Measurements from ENCODE around the gene TTC21A. TPM values are rescaled to one million over a fixed set of nuclear protein-coding genes. Genes with fewer than 3 reads are reported as not detected.
"Not testable (repeated sequence)": the region's sequence is repeated elsewhere in the genome, so short reads cannot be mapped to it uniquely, and the experiment has no call there.

TTC21A gene
- total and polyA plus RNA-seq, 12 donors, result 1.2 to 35.7 (median 5.8) TPM

DNA sequence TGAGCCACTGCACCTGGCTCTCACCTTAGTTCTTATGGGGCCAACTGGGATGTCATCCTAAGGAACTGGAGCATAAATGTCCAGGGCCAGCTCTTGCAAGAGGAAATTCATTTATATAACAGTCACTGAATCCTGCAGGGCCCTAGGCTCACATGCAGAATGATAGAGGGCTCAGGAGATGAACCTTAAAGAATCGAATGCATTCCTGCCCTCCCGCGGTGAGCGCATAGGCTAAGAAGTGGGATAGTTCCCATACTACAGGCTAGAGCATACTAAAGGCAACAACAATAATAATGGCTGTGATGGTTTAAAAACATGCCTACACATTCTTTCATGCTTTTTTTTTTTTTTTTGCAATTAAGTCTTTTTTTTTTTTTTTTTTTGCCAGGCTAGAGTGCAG lies 63.0 kb downstream of the TTC21A start:
- intact Hi-C loops (cut with DNase I), result no loop called here
- 80 to 94% (median 92%) methylated on average over 4 of the region's 4 CpGs for WGBS, 4 donors
- Histone ChIP-seq H3K4me3 (no peak overlapping the region), H3K27me3 (no peaks in the 10 kb centered on the region), H3K9me3 (replicated peaks in 1 of 3) (no peaks in the 10 kb centered on the region), H3K4me1 (replicated peaks in 1 of 2) (peaks cover 0 to 10% of the 10 kb centered on the region in 2 donors), H3K27ac (no peak overlapping the region), H3K36me3 (replicated peaks in 1 of 2) (no peaks in the 10 kb centered on the region)
- peak in 1 of 7 donors; percentile 23 for DNase-seq
- TF ChIP-seq CTCF (IDR thresholded peaks at IDR 0.05), result no peak
- no peak for TF ChIP-seq POLR2A (IDR thresholded peaks at IDR 0.05)

DNA sequence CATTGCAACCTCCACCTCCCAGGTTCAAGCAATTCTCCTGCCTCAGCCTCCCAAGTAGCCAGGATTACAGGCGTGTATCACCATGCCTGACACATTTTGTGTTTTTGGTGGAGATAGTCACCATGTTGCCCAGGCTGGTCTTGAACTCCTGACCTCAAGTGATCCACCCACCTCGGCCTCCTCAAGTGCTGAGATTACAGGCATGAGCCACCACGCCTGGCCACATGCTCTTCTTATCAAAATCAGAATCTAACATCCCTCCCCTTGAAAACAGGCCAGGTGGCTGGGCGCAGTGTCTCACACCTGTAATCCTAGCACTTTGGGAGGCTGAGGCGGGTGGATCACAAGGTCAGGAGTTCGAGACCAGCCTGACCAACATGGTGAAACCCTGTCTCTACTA lies 63.4 kb downstream of the TTC21A start:
- peaks cover 0 to 10% of the 10 kb centered on the region in 2 donors for H3K4me1 ChIP-seq (replicated peaks in 1 of 2)
- H3K27ac ChIP-seq; H3K27me3 ChIP-seq; H3K4me3 ChIP-seq; intact Hi-C loops (cut with DNase I); H3K9me3 ChIP-seq (replicated peaks in 1 of 3); H3K36me3 ChIP-seq (replicated peaks in 1 of 2): not testable (repeated sequence)
- WGBS, 4 donors, result 82 to 90% (median 86%) methylated on average over 5 to 6 of the region's 6 CpGs
- peak in 1 of 7 donors; percentile 40 for DNase-seq

GRCh38 chr3:39171860-39172259 lies 64.4 kb downstream of the TTC21A start:
- no peak for TF ChIP-seq POLR2A (IDR thresholded peaks at IDR 0.05)
- no peak for TF ChIP-seq CTCF (IDR thresholded peaks at IDR 0.05)
- Histone ChIP-seq H3K4me3 (no peak overlapping the region), H3K9me3 (replicated peaks in 1 of 3) (no peaks in the 10 kb centered on the region), H3K4me1 (replicated peaks in 1 of 2) (peaks cover 0 to 10% of the 10 kb centered on the region in 2 donors), H3K27ac (no peak overlapping the region), H3K36me3 (replicated peaks in 1 of 2) (no peaks in the 10 kb centered on the region), H3K27me3 (no peaks in the 10 kb centered on the region)
- no peak for DNase-seq
- WGBS, 4 donors, result 66 to 82% (median 71%) methylated on average over 2 of the region's 2 CpGs
- intact Hi-C loops (cut with DNase I), result no loop called here

- 54 to 73% (median 65%) methylated on average over 2 of the region's 2 CpGs for WGBS, 4 donors
- Histone ChIP-seq H3K9me3 (replicated peaks in 1 of 3) (no peaks in the 10 kb centered on the region), H3K27ac (no peak overlapping the region), H3K36me3 (replicated peaks in 1 of 2) (no peaks in the 10 kb centered on the region), H3K4me3 (no peak overlapping the region), H3K4me1 (replicated peaks in 1 of 2) (peaks cover 6 to 10% of the 10 kb centered on the region in 2 donors), H3K27me3 (no peaks in the 10 kb centered on the region)
- intact Hi-C loops (cut with DNase I), result no loop called here
- no peak for DNase-seq
- no peak for TF ChIP-seq POLR2A (IDR thresholded peaks at IDR 0.05)
- TF ChIP-seq CTCF (IDR thresholded peaks at IDR 0.05), result no peak
These were observed 66.0 kb downstream of the TTC21A start for GRCh38 chr3:39173318-39174125.

Measured in adrenal gland (tissue), 12 donors.